Activated T-cell treated with anti-CD3 and anti-CD28 coated beads, Interleukin-2, amount 50 U/mL, for 48 hours (primary cell): ENCODE measurements around the gene TRIM27.
"Not testable (repeated sequence)": the region's sequence is repeated elsewhere in the genome, so short reads cannot be mapped to it uniquely, and the experiment has no call there.

Experiments
- DNase-seq, 2 experiments: peaks; one replicate each; pipeline ENCODE4 v3.0.0-alpha.2; 2020

Gene TRIM27

DNA sequence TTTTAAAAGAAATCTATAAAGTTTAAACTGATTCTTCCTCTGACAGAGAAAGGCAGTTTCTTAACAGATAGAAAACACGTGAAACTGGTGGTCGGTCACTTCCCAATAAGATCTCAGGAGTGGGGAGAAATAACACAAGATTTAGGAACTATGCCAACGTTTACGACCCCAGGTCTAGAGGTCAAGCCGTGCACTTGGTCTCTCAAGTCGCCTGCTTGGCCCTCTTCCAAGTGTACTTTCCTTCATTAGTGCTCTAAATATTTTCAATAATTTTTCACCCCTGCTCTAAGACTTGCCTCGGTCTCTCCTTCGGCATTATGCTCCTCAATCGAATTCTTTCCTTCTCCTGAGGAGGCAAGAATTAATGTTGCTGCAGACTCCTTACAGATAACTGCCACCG is 61.7 kb downstream of the TRIM27 start:
- no peak for DNase-seq

DNA sequence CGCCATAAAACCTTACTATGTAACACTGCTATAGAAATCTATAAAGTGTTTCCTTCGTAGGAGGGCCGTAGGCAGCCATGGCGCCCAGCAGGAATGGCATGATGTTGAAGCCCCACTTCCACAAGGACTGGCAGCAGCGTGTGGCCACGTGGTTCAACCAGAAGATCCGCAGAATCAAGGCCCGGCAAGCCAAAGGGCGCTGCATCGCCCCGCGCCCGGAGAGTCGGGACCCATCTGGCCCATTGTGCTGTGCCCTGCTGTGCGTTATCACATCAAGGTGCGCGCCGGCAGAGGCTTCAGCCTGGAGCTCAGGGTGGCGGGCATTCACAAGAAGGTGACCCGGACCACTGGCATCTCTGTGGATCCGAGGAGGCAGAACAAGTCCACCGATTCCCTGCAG is 62.4 kb downstream of the TRIM27 start:
- no peak for DNase-seq

DNA sequence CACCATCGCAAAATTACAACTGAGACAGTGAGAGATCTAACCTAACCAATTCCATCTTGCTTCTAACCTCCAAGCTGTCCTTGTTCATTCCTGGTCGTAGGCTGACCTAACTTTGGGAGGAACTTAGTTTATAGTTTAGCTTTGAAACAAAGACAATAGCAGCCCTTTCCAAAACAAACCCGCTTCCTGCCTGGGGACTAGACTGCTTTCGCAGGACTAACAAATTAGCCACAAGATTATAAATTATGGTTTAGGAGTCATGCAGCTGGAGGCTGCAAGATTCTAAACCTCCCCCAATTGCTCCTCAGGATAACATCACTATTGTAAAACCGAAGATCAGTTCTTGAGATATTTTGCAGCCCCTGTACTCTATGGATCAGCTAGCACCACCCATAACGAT is 63.2 kb downstream of the TRIM27 start:
- DNase-seq: no peak

DNA sequence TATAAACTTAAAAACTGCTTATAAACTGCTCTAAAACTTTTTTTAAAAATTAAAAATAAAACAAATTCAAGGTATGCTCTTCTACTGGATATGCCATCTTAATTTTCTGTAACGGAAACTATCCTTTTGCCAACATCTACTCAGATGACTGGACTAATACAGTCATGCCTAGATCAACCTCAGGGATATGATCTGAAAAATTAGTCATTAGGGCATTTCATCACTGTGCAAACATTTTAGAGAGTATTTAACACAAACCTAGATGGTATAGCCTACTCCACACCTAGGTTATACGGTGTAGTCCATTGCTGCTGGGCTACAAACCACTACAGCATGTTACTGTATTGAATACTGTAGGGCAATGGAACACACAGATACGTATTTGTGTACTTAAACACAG is 64.8 kb downstream of the TRIM27 start:
- DNase-seq: no peak

DNA sequence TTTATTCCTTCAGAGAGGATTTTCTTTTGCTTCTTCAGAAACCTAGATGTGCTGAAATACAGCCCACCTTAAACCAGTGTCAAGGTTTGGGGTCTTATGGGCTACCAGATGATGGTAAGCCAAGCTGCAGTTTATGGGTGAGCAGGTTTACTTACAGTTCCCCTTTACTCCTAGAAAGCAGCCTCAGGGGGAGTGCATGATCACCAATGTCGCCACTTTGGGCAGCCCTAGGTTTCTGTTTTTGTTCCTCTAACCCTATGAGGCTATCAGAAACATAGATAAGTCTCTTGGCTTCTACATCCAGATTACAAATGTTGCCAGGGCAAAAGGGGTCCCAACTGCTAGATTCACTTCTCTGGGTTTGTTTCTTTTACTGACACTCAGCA is 67.2 kb downstream of the TRIM27 start:
- DNase-seq: no peak

GRCh38 chr6:28854405-28854804 is 69.4 kb downstream of the TRIM27 start:
- DNase-seq: not testable (repeated sequence)
